ENCODE results near the gene SEPTIN8. TPM values are rescaled to one million over a fixed set of nuclear protein-coding genes. Genes with fewer than 3 reads are reported as not detected.

The SEPTIN8 gene
- total and polyA plus RNA-seq, 2 of the 13 experiments (the other 11 are each of a cell fraction or from before 2014, with no cell fraction given), result 41.4 to 49.9 TPM

DNA sequence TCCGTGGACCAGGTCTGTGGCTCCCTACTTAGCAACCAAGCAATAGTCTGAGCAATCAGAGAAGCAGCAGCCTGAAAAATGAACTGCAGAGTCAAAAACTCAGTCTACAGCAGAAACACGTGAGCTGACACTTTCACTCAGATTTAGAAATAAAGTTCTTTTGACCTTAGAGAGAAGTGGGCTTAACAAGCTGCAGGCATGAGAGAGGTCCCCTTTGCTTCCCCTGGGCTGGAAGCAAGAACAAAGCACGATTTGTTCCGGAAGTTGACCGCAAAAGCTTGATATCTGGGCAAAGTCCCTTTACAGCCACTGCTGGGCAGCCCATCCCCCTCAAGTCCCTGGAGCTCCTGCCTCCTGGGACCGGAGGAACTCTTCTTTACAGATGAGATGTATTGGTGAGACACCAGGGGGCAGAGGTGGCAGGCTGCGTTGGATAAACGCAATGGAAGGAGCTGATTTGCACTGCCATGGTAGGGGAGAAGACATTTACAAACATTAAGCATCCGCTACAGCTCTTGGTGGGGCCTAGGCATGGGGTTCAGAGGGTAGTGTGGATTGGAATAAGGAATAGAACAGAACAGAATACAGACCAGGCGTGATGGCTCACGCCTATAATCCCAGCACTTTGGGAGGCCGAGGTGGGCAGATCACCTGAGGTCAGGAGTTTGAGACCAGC lies 30.3 kb upstream of the SEPTIN8 start (continued):
- TF ChIP-seq ELF1 (CRISPR knock-in tag; IDR thresholded peaks at IDR 0.05), result peak; percentile 83
- peak; percentile 84 for TF ChIP-seq ZMYM3 (CRISPR knock-in tag; IDR thresholded peaks at IDR 0.05)
- peak; percentile 89 for TF ChIP-seq POLR2AphosphoS5 (IDR thresholded peaks at IDR 0.05; ENCODE audit: low read depth, low read length)
- no peak for TF ChIP-seq ZSCAN21 (CRISPR knock-in tag; IDR thresholded peaks at IDR 0.05; ENCODE audit: borderline replicate concordance)
- TF ChIP-seq, protein P1, sequence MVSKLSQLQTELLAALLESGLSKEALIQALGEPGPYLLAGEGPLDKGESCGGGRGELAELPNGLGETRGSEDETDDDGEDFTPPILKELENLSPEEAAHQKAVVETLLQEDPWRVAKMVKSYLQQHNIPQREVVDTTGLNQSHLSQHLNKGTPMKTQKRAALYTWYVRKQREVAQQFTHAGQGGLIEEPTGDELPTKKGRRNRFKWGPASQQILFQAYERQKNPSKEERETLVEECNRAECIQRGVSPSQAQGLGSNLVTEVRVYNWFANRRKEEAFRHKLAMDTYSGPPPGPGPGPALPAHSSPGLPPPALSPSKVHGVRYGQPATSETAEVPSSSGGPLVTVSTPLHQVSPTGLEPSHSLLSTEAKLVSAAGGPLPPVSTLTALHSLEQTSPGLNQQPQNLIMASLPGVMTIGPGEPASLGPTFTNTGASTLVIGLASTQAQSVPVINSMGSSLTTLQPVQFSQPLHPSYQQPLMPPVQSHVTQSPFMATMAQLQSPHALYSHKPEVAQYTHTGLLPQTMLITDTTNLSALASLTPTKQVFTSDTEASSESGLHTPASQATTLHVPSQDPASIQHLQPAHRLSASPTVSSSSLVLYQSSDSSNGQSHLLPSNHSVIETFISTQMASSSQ (IDR thresholded peaks at IDR 0.05; ENCODE audit: low read depth), result 0 out of 2 replicates have a peak, but pooled peaks have one; percentile 20
- TF ChIP-seq, protein P1 (CRISPR knock-in tag; IDR thresholded peaks at IDR 0.05; ENCODE audit: borderline replicate concordance), result peak; percentile 60; the same call in 1 of the 2 replicates
- peak; percentile 54; the same call in 1 of the 2 replicates for TF ChIP-seq ARNT2 (CRISPR knock-in tag; IDR thresholded peaks at IDR 0.05; ENCODE audit: low read depth)
- peak in 1 of 2 experiments; percentile 36; a peak in 1 of 4 replicates for TF ChIP-seq NR2F1 (CRISPR knock-in tag; IDR thresholded peaks at IDR 0.05)
- TF ChIP-seq, protein P2, sequence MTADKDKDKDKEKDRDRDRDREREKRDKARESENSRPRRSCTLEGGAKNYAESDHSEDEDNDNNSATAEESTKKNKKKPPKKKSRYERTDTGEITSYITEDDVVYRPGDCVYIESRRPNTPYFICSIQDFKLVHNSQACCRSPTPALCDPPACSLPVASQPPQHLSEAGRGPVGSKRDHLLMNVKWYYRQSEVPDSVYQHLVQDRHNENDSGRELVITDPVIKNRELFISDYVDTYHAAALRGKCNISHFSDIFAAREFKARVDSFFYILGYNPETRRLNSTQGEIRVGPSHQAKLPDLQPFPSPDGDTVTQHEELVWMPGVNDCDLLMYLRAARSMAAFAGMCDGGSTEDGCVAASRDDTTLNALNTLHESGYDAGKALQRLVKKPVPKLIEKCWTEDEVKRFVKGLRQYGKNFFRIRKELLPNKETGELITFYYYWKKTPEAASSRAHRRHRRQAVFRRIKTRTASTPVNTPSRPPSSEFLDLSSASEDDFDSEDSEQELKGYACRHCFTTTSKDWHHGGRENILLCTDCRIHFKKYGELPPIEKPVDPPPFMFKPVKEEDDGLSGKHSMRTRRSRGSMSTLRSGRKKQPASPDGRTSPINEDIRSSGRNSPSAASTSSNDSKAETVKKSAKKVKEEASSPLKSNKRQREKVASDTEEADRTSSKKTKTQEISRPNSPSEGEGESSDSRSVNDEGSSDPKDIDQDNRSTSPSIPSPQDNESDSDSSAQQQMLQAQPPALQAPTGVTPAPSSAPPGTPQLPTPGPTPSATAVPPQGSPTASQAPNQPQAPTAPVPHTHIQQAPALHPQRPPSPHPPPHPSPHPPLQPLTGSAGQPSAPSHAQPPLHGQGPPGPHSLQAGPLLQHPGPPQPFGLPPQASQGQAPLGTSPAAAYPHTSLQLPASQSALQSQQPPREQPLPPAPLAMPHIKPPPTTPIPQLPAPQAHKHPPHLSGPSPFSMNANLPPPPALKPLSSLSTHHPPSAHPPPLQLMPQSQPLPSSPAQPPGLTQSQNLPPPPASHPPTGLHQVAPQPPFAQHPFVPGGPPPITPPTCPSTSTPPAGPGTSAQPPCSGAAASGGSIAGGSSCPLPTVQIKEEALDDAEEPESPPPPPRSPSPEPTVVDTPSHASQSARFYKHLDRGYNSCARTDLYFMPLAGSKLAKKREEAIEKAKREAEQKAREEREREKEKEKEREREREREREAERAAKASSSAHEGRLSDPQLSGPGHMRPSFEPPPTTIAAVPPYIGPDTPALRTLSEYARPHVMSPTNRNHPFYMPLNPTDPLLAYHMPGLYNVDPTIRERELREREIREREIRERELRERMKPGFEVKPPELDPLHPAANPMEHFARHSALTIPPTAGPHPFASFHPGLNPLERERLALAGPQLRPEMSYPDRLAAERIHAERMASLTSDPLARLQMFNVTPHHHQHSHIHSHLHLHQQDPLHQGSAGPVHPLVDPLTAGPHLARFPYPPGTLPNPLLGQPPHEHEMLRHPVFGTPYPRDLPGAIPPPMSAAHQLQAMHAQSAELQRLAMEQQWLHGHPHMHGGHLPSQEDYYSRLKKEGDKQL (CRISPR knock-in tag; IDR thresholded peaks at IDR 0.05; ENCODE audit: low read depth), result peak; percentile 34; the same call in 1 of the 2 replicates
- peak; percentile 64; the same call in 1 of the 2 replicates for TF ChIP-seq RFXANK (CRISPR knock-in tag; IDR thresholded peaks at IDR 0.05)
- TF ChIP-seq ONECUT2 (CRISPR knock-in tag; IDR thresholded peaks at IDR 0.05), result 0 out of 2 replicates have a peak, but pooled peaks have one; percentile 15
- TF ChIP-seq, protein P3, sequence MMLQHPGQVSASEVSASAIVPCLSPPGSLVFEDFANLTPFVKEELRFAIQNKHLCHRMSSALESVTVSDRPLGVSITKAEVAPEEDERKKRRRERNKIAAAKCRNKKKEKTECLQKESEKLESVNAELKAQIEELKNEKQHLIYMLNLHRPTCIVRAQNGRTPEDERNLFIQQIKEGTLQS (CRISPR knock-in tag; IDR thresholded peaks at IDR 0.05), result no peak
- TF ChIP-seq ZNF891 (CRISPR knock-in tag; IDR thresholded peaks at IDR 0.05), result no peak
- peak; percentile 82 for TF ChIP-seq BHLHE40 (IDR thresholded peaks at IDR 0.05; ENCODE audit: low read length)
- TF ChIP-seq, protein P4, sequence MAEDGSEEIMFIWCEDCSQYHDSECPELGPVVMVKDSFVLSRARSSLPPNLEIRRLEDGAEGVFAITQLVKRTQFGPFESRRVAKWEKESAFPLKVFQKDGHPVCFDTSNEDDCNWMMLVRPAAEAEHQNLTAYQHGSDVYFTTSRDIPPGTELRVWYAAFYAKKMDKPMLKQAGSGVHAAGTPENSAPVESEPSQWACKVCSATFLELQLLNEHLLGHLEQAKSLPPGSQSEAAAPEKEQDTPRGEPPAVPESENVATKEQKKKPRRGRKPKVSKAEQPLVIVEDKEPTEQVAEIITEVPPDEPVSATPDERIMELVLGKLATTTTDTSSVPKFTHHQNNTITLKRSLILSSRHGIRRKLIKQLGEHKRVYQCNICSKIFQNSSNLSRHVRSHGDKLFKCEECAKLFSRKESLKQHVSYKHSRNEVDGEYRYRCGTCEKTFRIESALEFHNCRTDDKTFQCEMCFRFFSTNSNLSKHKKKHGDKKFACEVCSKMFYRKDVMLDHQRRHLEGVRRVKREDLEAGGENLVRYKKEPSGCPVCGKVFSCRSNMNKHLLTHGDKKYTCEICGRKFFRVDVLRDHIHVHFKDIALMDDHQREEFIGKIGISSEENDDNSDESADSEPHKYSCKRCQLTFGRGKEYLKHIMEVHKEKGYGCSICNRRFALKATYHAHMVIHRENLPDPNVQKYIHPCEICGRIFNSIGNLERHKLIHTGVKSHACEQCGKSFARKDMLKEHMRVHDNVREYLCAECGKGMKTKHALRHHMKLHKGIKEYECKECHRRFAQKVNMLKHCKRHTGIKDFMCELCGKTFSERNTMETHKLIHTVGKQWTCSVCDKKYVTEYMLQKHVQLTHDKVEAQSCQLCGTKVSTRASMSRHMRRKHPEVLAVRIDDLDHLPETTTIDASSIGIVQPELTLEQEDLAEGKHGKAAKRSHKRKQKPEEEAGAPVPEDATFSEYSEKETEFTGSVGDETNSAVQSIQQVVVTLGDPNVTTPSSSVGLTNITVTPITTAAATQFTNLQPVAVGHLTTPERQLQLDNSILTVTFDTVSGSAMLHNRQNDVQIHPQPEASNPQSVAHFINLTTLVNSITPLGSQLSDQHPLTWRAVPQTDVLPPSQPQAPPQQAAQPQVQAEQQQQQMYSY (CRISPR knock-in tag; IDR thresholded peaks at IDR 0.05), result no peak

Data from HepG2 (cell line).